GM12878 (cell line): Measurements from ENCODE around the gene ABTB1. TPM values are rescaled to one million over a fixed set of nuclear protein-coding genes. Genes with fewer than 3 reads are reported as not detected.

ENCODE experiments used
- PBX3 ChIP-seq: IDR thresholded peaks from 2 replicates; pipeline ENCODE4 v1.6.1; 2011; ENCODE audit warnings: mild to moderate bottlenecking, low read depth, low read length, moderate library complexity; ENCODE audit not compliant: insufficient replicate concordance
- ZBTB4 ChIP-seq: fragments of 450-650 bp; formaldehyde crosslinking; IDR thresholded peaks from 2 replicates; pipeline ENCODE4 v1.4.0; 2022; ENCODE audit warnings: mild to moderate bottlenecking, moderate library complexity
- polyA plus RNA-seq, 11 experiments: library from polyadenylated mRNA; depleted of rRNA in 4 of 11; unstranded in 6 of 11; stranded (reverse) in 5 of 11; fragments of >200 nt; fragmentation: Nextera tagmentation in 4 of 11; fragmentation: Illumina TruSeq in 1 of 11; extraction: Ambion mirVana in 4 of 11; extraction: Trizol in 1 of 11; gene quantifications; 1 replicate in 1 of 11; 2 replicates in 10 of 11; pipeline versions ENCODE4 v1.2.1 to v1.2.3, GENCODE V29; 2011 to 2016; ENCODE audit warnings: inconsistent platforms in 2 of 11, missing spikeins in 2 of 11, low read depth in 1 of 11
- total RNA-seq, 4 experiments: library from RNA; depleted of rRNA in 3 of 4; stranded (reverse); fragments of >200 nt in 3 of 4; fragmentation: Illumina TruSeq in 1 of 4; extraction: Trizol in 1 of 4; gene quantifications; 2 replicates each; pipeline versions ENCODE4 v1.2.1 to v1.2.3, GENCODE V29; 2013 to 2021
- TF ChIP-seq, protein P1 (sequence below): IDR thresholded peaks from 2 replicates; pipeline ENCODE4 v1.6.1; 2012; ENCODE audit warnings: improper control_type of control experiment, low read depth, low read length; ENCODE audit not compliant: insufficient replicate concordance

The ABTB1 gene
- total and polyA plus RNA-seq, 10 of the 15 experiments (the other 5 are each of a cell fraction or from before 2014, with no cell fraction given): 0.11 to 10.2 (median 7.1) TPM

- TF ChIP-seq, protein P1, sequence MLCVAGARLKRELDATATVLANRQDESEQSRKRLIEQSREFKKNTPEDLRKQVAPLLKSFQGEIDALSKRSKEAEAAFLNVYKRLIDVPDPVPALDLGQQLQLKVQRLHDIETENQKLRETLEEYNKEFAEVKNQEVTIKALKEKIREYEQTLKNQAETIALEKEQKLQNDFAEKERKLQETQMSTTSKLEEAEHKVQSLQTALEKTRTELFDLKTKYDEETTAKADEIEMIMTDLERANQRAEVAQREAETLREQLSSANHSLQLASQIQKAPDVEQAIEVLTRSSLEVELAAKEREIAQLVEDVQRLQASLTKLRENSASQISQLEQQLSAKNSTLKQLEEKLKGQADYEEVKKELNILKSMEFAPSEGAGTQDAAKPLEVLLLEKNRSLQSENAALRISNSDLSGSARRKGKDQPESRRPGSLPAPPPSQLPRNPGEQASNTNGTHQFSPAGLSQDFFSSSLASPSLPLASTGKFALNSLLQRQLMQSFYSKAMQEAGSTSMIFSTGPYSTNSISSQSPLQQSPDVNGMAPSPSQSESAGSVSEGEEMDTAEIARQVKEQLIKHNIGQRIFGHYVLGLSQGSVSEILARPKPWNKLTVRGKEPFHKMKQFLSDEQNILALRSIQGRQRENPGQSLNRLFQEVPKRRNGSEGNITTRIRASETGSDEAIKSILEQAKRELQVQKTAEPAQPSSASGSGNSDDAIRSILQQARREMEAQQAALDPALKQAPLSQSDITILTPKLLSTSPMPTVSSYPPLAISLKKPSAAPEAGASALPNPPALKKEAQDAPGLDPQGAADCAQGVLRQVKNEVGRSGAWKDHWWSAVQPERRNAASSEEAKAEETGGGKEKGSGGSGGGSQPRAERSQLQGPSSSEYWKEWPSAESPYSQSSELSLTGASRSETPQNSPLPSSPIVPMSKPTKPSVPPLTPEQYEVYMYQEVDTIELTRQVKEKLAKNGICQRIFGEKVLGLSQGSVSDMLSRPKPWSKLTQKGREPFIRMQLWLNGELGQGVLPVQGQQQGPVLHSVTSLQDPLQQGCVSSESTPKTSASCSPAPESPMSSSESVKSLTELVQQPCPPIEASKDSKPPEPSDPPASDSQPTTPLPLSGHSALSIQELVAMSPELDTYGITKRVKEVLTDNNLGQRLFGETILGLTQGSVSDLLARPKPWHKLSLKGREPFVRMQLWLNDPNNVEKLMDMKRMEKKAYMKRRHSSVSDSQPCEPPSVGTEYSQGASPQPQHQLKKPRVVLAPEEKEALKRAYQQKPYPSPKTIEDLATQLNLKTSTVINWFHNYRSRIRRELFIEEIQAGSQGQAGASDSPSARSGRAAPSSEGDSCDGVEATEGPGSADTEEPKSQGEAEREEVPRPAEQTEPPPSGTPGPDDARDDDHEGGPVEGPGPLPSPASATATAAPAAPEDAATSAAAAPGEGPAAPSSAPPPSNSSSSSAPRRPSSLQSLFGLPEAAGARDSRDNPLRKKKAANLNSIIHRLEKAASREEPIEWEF: no peak
- TF ChIP-seq PBX3 (no peak), ZBTB4 (CRISPR knock-in tag) (no peak)
Measured at GRCh38 chr3:127710155-127710941, 37.6 kb downstream of the ABTB1 start (continued).
